GM12872 (cell line): ENCODE results near the gene ZNF230.

Experiments
- CTCF ChIP-seq: IDR thresholded peaks from 3 replicates; pipeline ENCODE4 v1.5.1; 2011; ENCODE audit warnings: low read depth, mild to moderate bottlenecking, low read length, moderate library complexity; ENCODE audit not compliant: insufficient read depth

Gene ZNF230

GRCh38 chr19:44010468-44010867 is 7.7 kb downstream of the ZNF230 start:
- TF ChIP-seq CTCF: no peak

DNA sequence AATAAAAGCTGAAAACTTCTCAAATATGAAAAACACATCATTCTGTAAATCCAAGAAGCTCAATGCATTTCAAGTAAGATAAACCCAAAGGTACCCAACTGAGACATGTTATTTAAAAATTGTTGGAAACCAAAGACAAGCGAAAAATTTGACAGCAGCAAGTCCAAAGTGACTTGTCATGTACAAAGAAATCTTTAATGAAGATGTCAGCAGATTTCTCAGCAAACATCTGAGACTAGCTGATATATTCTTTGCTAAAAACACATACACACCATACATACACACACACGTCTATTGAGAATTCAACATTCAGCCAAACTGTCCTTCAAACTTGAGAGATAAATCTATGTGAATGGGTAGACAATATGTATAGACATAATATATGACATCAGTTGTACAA is 16.7 kb downstream of the ZNF230 start:
- TF ChIP-seq CTCF: no peak

- no peak for TF ChIP-seq CTCF
These were observed 18.5 kb downstream of the ZNF230 start for GRCh38 chr19:44021221-44021620.

DNA sequence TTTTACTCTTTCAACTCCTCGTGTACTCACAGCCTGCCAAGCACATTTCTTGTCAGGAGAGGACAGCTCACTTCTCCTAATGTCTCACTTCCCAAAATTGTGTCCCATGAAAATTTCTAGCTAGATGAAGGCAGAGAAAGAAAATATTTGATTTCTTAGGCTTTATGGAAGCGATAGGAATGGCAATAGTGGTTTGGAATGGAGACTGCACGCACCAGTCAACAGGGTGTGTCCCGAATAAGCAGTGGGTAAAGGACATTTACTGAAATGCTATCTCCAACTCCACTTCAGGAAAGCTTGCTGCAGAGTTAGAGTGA is 22.1 kb downstream of the ZNF230 start:
- TF ChIP-seq CTCF: no peak

DNA sequence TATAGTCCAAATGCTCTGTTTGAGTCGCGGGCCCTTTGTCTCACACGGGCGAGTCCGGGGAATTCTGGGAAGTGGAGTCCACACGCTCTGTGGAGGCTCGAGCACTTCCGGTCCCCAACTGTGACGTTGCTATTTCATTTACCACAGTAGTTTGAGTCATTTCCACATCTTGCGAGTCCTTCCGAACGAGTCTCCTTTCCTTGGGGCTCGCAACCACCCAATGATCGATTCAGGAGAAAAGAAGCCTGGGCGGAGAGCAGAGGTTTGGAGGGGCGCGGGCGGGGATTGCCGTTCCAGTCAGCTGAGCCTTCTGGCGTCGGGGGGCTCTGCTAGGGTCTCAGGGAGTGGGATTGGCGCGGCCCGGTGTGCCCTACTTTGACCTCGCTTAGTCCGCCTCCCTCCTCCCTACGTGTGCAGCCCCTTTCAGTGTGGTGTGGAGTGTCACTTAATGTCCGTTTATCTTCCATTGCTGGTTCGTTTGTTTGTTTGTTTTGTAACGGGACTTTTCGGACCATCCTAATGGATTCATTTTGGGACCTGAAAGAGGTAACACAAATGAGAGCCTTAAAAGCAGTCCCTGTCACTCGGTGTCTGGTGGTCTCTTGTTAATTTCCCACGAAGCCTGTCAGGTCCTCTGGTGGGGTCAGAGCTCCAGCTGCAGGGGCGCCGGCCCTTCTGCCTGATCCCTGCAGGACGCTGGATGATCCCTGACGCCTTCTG is 22.6 kb downstream of the ZNF230 start, which contains the start of gene ZNF222:
Gene ZNF222 (plus strand): TSS at position 163 of the 720 bp plus-strand sequence. CDS start 58 bp downstream, at position 221.
- no peak for TF ChIP-seq CTCF

DNA sequence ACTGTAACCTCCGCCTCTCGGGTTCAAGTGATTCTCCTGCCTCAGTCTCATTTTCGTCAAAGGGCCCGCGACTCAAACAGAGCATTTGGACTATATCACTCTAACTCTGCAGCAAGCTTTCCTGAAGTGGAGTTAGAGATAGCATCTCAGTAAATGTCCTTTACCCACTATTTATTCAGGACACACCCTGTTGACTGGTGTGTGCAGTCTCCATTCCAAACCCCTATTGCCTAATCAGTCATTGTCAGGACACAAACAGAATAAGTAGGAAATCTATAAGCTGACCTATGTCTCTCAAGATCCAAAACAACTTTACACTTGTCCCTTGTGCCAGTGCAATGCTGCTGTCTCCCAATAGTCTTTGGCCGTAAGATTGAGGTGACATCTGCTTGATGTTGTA is 23.9 kb downstream of the ZNF230 start:
- no peak for TF ChIP-seq CTCF

DNA sequence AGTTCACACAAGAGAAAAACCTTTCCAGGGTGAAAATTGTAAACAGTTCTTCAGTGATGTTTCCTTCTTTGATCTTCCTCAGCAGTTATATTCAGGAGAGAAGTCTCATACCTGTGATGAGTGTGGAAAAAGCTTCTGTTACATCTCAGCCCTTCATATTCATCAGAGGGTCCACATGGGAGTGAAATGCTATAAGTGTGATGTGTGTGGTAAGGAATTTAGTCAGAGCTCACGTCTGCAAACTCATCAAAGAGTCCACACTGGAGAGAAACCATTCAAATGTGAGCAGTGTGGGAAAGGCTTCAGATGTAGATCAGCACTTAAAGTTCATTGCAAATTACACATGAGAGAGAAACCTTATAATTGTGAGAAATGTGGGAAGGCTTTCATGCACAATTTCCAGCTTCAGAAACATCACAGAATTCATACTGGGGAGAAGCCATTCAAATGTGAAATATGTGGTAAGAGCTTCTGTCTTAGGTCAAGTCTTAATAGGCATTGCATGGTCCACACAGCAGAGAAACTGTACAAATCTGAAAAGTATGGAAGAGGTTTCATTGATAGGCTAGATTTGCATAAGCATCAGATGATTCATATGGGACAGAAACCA is 29.3 kb downstream of the ZNF230 start:
- TF ChIP-seq CTCF: no peak
